ENCODE measurements around the gene FCHO1.

- TF ChIP-seq RAD21 (conservative IDR thresholded peaks at IDR 0.05 in 1 of 2, IDR thresholded peaks at IDR 0.05 in 1 of 2) (no peak), CTCF (IDR thresholded peaks at IDR 0.05) (no peak), RNF2 (IDR thresholded peaks at IDR 0.05; ENCODE audit: borderline replicate concordance, low read depth) (no peak), EHMT2 (IDR thresholded peaks at IDR 0.05; ENCODE audit: low read depth) (no peak), CEBPB (IDR thresholded peaks at IDR 0.05) (no peak)
- TF ChIP-seq, protein P1, sequence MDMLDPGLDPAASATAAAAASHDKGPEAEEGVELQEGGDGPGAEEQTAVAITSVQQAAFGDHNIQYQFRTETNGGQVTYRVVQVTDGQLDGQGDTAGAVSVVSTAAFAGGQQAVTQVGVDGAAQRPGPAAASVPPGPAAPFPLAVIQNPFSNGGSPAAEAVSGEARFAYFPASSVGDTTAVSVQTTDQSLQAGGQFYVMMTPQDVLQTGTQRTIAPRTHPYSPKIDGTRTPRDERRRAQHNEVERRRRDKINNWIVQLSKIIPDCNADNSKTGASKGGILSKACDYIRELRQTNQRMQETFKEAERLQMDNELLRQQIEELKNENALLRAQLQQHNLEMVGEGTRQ (IDR thresholded peaks at IDR 0.05) = no peak
Measured at GRCh38 chr19:17821190-17821589, 69.9 kb downstream of the FCHO1 start, which contains the start of gene INSL3.

All from A549 (cell line).